ENCODE measurements around the gene EIF4E2.

DNA sequence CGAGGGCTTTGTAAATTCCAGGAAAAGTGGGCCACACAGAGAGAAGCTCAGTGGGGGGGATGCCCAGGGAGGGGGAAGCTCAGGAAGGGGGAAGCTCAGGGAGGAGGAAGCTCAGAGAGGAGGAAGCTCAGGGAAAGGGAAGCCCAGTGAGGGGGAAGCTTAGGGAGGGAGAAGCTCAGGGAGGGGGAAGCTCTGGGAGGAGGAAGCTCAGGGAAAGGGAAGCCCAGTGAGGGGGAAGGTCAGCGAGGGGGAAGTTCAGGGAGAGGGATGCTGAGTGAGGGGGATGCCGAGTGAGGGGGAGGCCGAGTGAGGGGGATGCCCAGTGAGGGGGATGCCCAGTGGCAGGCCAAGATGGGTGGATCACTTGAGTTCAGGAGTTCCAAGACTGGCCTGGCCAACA is 11.8 kb upstream of the EIF4E2 start:
- TF ChIP-seq GATA2 (IDR thresholded peaks at IDR 0.05; ENCODE audit: low read depth, low read length) (no peak), GATA3 (IDR thresholded peaks at IDR 0.05; ENCODE audit: low read depth, low read length) (no peak)
